GM23338 (cell line): ENCODE measurements around the gene COMMD8. TPM values are rescaled to one million over a fixed set of nuclear protein-coding genes. Genes with fewer than 3 reads are reported as not detected.

Experiments
- ATAC-seq: fragments of 200-7000 bp; cut with Tn5 transposase; 3 replicates; pipeline ENCODE4 v1.9.1; 2020
- DNase-seq: peaks from one replicate; pipeline ENCODE4 v3.0.0-alpha.2; 2015; ENCODE audit warnings: low spot score
- H2AFZ ChIP-seq: fragments of 200-600 bp; sonication (generic); 2 replicates; pipeline ENCODE4 v1.8.0; 2016; ENCODE audit warnings: antibody characterized with exemption, mild to moderate bottlenecking, moderate library complexity
- H3F3A ChIP-seq: fragments of 200-600 bp; sonication (generic); replicated peaks from 2 replicates; pipeline ENCODE4 v1.8.0; 2017; ENCODE audit warnings: antibody characterized with exemption, mixed run types, low read depth
- H3K27ac ChIP-seq: fragments of 200-600 bp; sonication (generic); 2 replicates; pipeline ENCODE4 v1.6.1; 2016; ENCODE audit warnings: low read depth
- H3K27me3 ChIP-seq: fragments of 200-600 bp; sonication (generic); 2 replicates; pipeline ENCODE4 v1.8.0; 2016; ENCODE audit warnings: mild to moderate bottlenecking, mixed run types, moderate library complexity; ENCODE audit not compliant: insufficient read depth
- H3K36me3 ChIP-seq: fragments of 200-600 bp; sonication (generic); 2 replicates; pipeline ENCODE4 v1.8.0; 2016; ENCODE audit warnings: mild to moderate bottlenecking; ENCODE audit not compliant: insufficient read depth
- H3K4me1 ChIP-seq: fragments of 200-600 bp; sonication (generic); 2 replicates; pipeline ENCODE4 v1.8.0; 2016; ENCODE audit warnings: mild to moderate bottlenecking, moderate library complexity; ENCODE audit not compliant: insufficient read depth
- H3K4me2 ChIP-seq: fragments of 200-600 bp; sonication (generic); 2 replicates; pipeline ENCODE4 v1.7.1; 2017; ENCODE audit warnings: mixed run types
- H3K4me3 ChIP-seq: fragments of 200-600 bp; sonication (generic); 2 replicates; pipeline ENCODE4 v1.6.1; 2016; ENCODE audit warnings: mixed run types
- H3K79me2 ChIP-seq: fragments of 200-600 bp; sonication (generic); replicated peaks from 2 replicates; pipeline ENCODE4 v1.8.0; 2017; ENCODE audit warnings: mild to moderate bottlenecking; ENCODE audit not compliant: insufficient read depth
- H3K9me2 ChIP-seq: fragments of 200-600 bp; sonication (generic); 2 replicates; pipeline ENCODE4 v1.8.0; 2017; ENCODE audit not compliant: insufficient read depth
- H4K20me1 ChIP-seq: fragments of 200-600 bp; sonication (generic); replicated peaks from 2 replicates; pipeline ENCODE4 v1.8.0; 2017; ENCODE audit warnings: mild to moderate bottlenecking; ENCODE audit not compliant: insufficient read depth
- H3K27ac Mint-ChIP-seq: 2 replicates; pipeline ENCODE4 v1.8.0; 2020; ENCODE audit warnings: inconsistent platforms, mild to moderate bottlenecking, moderate library complexity, mixed read lengths
- H3K27me3 Mint-ChIP-seq: 3 replicates; pipeline ENCODE4 v1.8.0; 2022; ENCODE audit warnings: low read depth, mild to moderate bottlenecking, moderate library complexity, mixed read lengths, inconsistent platforms; ENCODE audit not compliant: insufficient read depth, poor library complexity
- H3K36me3 Mint-ChIP-seq: 3 replicates; pipeline ENCODE4 v1.8.0; 2021; ENCODE audit warnings: low read depth, mild to moderate bottlenecking, inconsistent platforms, moderate library complexity, mixed read lengths
- H3K4me1 Mint-ChIP-seq: 3 replicates; pipeline ENCODE4 v1.8.0; 2020; ENCODE audit warnings: mild to moderate bottlenecking, inconsistent platforms, mixed read lengths
- H3K4me3 Mint-ChIP-seq: 3 replicates; pipeline ENCODE4 v1.8.0; 2021; ENCODE audit warnings: moderate library complexity, mild to moderate bottlenecking, inconsistent platforms, mixed read lengths
- H3K9me3 Mint-ChIP-seq: 3 replicates; pipeline ENCODE4 v1.8.0; 2020; ENCODE audit warnings: moderate library complexity, mild to moderate bottlenecking, inconsistent platforms, mixed read lengths
- CREB1 ChIP-seq: fragments of 250-450 bp; sonication (Bioruptor Pico); IDR thresholded peaks from 2 replicates; pipeline ENCODE4 v1.5.0; 2020; ENCODE audit warnings: low read depth, mild to moderate bottlenecking, moderate library complexity
- CTCF ChIP-seq, 2 experiments: fragments of 200-600 bp in 1 of 2; sonication (generic) in 1 of 2; conservative IDR thresholded peaks; 2 replicates each; pipeline versions ENCODE4 v1.5.1 to v1.6.1; 2016 to 2017; ENCODE audit warnings: antibody characterized with exemption in 2 of 2, low read depth in 2 of 2, mild to moderate bottlenecking in 2 of 2, moderate library complexity in 1 of 2
- ETS1 ChIP-seq: IDR thresholded peaks from 2 replicates; pipeline ENCODE4 v1.6.1; 2016; ENCODE audit warnings: antibody characterized with exemption
- EZH2phosphoT487 ChIP-seq: fragments of 200-600 bp; sonication (generic); IDR thresholded peaks from one replicate; pipeline ENCODE4 v1.8.1; 2018; ENCODE audit warnings: antibody characterized with exemption; ENCODE audit not compliant: unreplicated experiment
- JUNB ChIP-seq: IDR thresholded peaks from one replicate; pipeline ENCODE4 v1.6.1; 2016; ENCODE audit warnings: antibody characterized with exemption; ENCODE audit not compliant: unreplicated experiment
- NANOG ChIP-seq: IDR thresholded peaks from 2 replicates; pipeline ENCODE4 v1.6.1; 2016; ENCODE audit warnings: antibody characterized with exemption, borderline replicate concordance
- REST ChIP-seq: IDR thresholded peaks from one replicate; pipeline ENCODE4 v1.6.1; 2018; ENCODE audit warnings: antibody characterized with exemption; ENCODE audit not compliant: unreplicated experiment
- STAT1 ChIP-seq: IDR thresholded peaks from one replicate; pipeline ENCODE4 v1.6.1; 2016; ENCODE audit warnings: antibody characterized with exemption; ENCODE audit not compliant: unreplicated experiment
- ZNF114 ChIP-seq: fragments of 250-450 bp; sonication (Bioruptor Pico); IDR thresholded peaks from 2 replicates; pipeline ENCODE4 v1.5.0; 2020; ENCODE audit warnings: mild to moderate bottlenecking, moderate library complexity
- ZNF331 ChIP-seq: fragments of 250-450 bp; sonication (Bioruptor Pico); IDR thresholded peaks from 2 replicates; pipeline ENCODE4 v1.5.0; 2020; ENCODE audit warnings: low read depth, mild to moderate bottlenecking, moderate library complexity
- ZNF462 ChIP-seq: fragments of 250-450 bp; sonication (Bioruptor Pico); IDR thresholded peaks from 2 replicates; pipeline ENCODE4 v1.5.0; 2020; ENCODE audit warnings: mild to moderate bottlenecking, moderate library complexity
- polyA plus RNA-seq: library from polyadenylated mRNA; unstranded; fragments of >200 nt; fragmentation: Nextera tagmentation; extraction: Ambion mirVana; gene quantifications from 2 replicates; pipeline ENCODE4 v1.2.1, GENCODE V29; 2016
- total RNA-seq: library from RNA; depleted of rRNA; stranded (reverse); fragments of >200 nt; shearing (Covaris generic); gene quantifications from 2 replicates; pipeline ENCODE4 v1.2.3, GENCODE V29; 2014

Gene COMMD8
- total and polyA plus RNA-seq, 2 experiments from 2014 or later = 8.4 to 20.6 TPM

- no peaks in the 10 kb centered on the region for H4K20me1 ChIP-seq
- H3K4me3 ChIP-seq = no peak overlapping the region
- no peak overlapping the region for H2AFZ ChIP-seq
- Mint-ChIP-seq H3K9me3 (no peaks in the 10 kb centered on the region), H3K27ac (no peak overlapping the region), H3K4me1 (peaks cover 10% of the 10 kb centered on the region), H3K4me3 (no peak overlapping the region), H3K27me3 (no peaks in the 10 kb centered on the region), H3K36me3 (no peaks in the 10 kb centered on the region)
- H3K4me2 ChIP-seq = no peak overlapping the region
- peaks cover 11% of the 10 kb centered on the region for H3K4me1 ChIP-seq
- no peaks in the 10 kb centered on the region for H3F3A ChIP-seq
- no peaks in the 10 kb centered on the region for H3K9me2 ChIP-seq
- no peak for DNase-seq
- H3K79me2 ChIP-seq = no peaks in the 10 kb centered on the region
- no peaks in the 10 kb centered on the region for H3K36me3 ChIP-seq
- no peak for ATAC-seq
- TF ChIP-seq ZNF114 (CRISPR knock-in tag) (no peak), NANOG (no peak), ZNF331 (CRISPR knock-in tag) (no peak), ZNF462 (CRISPR knock-in tag) (no peak), CTCF (conservative IDR thresholded peaks at IDR 0.05; ENCODE audit: low read depth in 2 of 2) (no peak), JUNB (no peak), STAT1 (no peak), ETS1 (no peak), REST (no peak), CREB1 (CRISPR knock-in tag) (no peak), EZH2phosphoT487 (no peak)
- H3K27me3 ChIP-seq = no peaks in the 10 kb centered on the region
- H3K27ac ChIP-seq = no peak overlapping the region
Observed at GRCh38 chr4:47434931-47435330, 28.6 kb downstream of the COMMD8 start.
